Activated T-helper 9 cell treated with anti-CD3 and anti-CD28 coated beads, Interleukin-2, amount 50 U/mL, for 16 hours (primary cell): ENCODE data around the gene FAM228B.
"Not testable (repeated sequence)": the region's sequence is repeated elsewhere in the genome, so short reads cannot be mapped to it uniquely, and the experiment has no call there.

Source experiments
- DNase-seq: peaks from one replicate; pipeline ENCODE4 v3.0.0-alpha.2; 2020; ENCODE audit warnings: low read depth

Gene FAM228B

GRCh38 chr2:24102677-24103076 lies 20.6 kb upstream of the FAM228B start:
- DNase-seq, result no peak

DNA sequence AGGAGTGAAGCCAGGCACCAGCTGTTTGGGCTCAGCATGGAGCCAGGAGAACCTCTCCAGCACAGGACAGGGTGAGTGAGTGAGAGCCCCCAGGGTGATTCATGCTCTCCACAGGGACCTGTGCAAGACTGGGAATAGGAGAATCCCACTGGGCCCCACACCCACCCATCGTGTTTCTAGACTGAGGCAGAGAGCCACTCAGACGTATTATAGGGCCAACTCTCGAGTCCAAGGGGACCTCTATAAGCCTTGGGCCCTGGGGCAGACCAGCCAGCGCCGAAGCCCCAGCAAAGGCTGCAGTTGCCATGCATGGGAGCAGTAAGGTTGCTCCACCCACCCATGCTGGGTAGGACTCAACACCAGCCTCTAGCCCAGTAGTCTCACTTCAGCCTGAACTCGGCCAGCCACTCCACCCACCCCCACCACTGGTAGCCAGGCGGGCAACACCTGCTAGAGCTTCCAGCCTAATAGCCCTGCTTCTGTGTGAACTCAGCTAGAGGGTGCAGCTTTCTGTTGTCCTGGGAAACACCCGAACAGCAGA lies 19.1 kb upstream of the FAM228B start:
- DNase-seq, result no peak

DNA sequence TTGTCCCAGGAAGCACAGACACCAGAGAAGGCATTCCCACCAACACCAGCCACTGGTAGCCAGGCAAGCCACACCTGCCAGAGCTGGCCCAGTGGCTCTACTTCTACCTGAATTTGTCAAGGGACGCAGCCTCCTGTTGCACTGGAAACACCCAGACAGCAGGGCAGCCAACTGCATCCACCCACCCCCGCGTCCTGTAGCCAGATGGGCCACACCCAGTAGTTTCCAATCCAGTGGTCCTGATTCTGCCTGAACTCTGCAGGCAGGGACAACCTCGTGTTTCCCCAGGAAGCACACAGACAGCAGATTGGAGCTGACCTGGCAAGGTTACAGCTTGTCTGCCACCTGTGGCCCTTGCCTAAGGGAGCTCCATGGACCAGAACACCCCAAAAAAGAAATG lies 18.4 kb upstream of the FAM228B start:
- DNase-seq, result no peak

GRCh38 chr2:24105816-24106215 lies 17.5 kb upstream of the FAM228B start:
- DNase-seq, result no peak

GRCh38 chr2:24106786-24107185 lies 16.5 kb upstream of the FAM228B start:
- no peak for DNase-seq

- DNase-seq, result no peak
Observed at GRCh38 chr2:24107336-24107735, 15.9 kb upstream of the FAM228B start.

DNA sequence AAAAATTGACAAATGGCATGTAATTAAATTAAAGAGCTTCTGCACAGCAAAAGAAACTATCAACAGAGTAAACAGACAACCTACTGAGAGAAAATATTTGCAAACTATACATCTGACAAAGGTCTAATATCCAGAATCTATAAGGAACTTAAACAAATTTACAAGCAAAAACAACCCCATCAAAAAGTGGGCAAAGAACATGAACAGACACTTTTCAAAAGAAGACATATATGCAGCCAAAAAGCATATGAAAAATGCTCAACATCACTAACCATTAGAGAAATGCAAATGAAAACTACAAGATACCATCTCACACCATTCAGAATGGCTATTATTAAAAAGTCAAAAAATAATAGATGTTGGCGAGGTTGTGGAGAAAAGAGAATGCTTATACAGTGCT lies 13.8 kb upstream of the FAM228B start:
- not testable (repeated sequence) for DNase-seq

- DNase-seq, result no peak
Observed at GRCh38 chr2:24110660-24111303, 12.5 kb upstream of the FAM228B start.

GRCh38 chr2:24111407-24111901 lies 11.8 kb upstream of the FAM228B start:
- no peak for DNase-seq

DNA sequence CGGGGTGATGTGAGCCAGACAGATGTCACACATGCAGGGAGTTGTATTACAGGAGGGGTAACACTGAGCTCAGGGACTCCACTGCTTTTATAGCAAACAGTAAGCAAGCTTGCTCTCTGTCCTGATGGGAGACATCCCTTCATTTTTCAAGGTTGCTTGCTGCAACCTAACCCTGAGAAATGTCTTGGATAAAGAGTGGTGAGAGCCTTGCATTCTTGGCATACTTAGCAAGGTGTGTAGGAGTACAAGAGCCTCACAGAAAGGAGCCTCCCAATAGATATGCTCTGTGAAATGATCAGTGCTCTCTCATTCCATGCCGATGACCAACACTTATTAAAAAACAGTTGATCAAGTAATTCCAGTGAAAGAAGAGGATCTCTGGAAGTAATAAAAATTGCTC lies 8.2 kb upstream of the FAM228B start:
- no peak for DNase-seq

GRCh38 chr2:24117902-24118301 lies 5.4 kb upstream of the FAM228B start:
- no peak for DNase-seq

DNA sequence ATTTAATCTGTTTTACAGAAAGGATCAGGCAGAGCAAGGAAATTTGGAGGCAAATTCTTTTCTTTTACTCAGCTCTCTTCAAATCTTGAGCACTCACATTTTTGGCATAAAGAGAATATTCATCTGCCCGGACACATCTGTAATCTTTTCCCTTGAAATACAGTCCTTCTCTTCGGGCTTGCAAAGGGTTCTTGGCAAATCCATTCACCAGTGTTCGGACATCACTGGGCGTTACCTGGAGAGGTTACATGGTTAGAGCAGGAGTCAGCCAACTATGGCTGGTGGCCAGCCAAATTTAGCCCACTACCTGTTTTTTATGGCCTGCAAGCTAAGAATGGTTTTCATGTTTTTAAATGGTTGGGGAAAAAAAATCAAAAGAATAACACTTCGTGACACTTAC lies 2.2 kb upstream of the FAM228B start:
- DNase-seq, result no peak

GRCh38 chr2:24121469-24121868 lies 1.8 kb upstream of the FAM228B start:
- DNase-seq, result no peak

- DNase-seq, result no peak
Observed at GRCh38 chr2:24122366-24123194, 689 bp upstream of the FAM228B start.

DNA sequence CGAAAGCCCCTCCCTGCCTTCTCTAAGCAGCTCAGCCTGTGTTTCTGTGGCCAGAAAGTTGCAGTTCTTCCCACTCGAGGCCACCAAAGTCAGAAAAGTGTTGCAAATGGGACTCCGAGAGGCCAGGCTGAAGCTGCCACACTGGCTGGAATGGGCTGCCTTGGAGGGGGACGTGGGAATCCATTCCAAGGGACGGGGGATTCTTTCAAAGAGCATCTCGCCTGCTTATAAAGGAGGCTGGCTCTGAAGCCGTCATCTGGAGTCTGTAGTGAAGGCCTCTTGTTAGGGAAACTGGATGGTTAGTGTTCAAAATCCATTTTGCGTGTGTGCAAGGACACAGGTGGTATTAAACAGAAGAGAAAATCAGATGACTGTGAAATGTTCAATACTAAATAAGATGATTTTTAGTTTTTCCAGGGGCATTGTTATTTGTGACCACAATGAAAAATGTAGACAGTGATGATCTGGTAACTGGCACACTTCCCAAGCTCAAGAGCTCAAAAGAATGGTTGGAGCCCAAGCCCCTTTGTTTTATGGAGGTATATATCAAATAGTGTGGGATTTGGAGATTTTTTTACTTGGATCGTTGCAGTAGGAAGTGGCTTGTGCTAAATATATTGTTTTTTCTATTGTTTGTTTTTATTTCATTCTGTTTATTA lies 782 bp downstream of the FAM228B start:
- DNase-seq, result no peak

- no peak for DNase-seq
Observed at GRCh38 chr2:24125956-24126355, 2.7 kb downstream of the FAM228B start.

- DNase-seq, result no peak
Observed at GRCh38 chr2:24132543-24132942, 9.3 kb downstream of the FAM228B start.

DNA sequence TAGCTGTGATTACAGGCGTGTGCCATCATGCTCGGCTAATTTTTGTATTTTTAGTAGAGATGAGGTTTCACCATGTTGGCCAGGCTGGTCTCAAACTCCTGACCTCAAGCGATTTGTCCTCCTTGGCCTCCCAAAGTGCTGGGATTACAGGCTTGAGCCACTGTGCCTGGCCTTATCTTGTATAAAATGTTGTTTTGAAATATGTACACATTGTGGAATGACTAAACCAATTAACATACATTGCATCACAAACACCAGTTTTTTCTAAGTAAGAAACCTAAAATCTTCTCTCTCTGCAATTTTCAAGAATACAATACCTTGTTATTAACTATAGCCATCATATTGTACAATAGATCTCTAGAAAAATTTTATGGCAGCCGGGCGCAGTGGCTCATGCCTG lies 17.0 kb downstream of the FAM228B start:
- not testable (repeated sequence) for DNase-seq

DNA sequence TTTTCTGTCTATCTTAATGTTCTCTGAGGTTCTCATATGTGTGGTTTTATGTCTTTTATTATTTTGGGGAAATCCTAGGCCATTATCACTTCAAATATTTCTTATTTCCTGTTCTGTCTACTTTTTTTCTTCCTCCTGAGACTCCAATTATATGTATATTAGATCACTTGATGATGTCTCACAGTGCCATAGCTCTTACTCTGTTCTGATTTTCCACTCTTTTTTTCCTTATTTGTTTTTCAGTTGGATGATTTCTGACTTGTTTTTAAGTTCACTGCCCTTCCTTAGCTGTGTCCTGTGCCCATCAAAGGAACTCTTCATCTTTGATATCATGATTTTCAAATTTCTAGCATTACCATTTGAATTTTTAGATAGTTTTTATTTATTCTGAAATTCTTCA lies 24.1 kb downstream of the FAM228B start:
- no peak for DNase-seq

DNA sequence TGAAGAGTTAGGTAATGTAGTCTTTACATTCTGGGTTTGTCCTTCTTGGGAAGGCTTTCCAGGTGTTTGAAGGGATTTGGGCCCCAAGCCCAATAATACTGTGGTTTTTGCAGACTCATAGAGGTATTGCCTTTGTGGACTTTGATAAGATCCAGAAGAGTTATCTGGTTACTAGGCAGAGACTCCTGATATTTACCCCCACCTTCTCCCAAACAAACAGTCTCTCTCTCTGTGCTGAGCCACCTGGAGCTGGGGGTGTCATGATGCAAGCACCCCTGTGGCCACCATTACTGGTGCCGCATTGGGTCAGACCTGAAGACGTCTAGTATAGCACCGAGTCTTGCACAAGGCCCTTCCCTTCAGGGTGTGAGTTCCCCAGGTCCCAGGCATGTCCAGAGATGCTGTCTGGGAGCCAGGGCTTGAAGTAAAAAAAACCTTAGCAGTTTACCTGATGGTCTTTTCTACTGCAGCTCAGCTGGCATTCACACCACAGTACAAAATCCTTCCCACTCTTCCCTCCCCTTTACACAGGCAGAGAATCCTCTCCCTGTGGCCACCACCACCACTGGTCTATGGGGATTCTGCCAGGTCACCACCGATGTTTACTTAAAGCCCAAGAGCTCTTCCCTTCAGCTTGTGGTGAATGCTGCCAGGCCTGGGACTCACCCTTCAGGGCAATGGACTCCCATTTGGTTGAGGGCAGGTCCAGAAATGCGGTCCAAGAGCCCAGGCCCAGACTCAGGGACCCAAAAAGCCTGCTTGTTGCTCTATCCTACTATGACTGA lies 29.3 kb downstream of the FAM228B start:
- DNase-seq, result no peak

DNA sequence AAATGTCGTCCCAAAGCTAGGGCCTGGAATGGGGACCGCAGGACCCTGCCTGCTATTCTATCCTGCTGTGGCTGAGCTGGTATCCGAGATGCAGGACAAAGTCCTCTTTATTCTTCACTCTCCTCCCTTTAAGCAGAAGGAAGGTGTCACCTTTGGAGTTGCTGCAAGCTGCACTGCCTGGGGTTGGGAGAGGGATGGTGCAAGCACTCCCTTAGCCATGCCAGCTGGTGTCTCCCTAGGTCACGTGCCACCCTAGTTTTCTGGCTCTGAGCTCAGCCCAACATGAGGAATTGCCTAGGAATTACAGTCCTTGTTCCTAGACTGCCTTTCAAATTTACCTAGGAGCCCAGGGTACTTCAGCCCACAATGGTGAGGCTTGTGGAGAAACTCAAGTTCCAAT lies 30.2 kb downstream of the FAM228B start:
- DNase-seq, result no peak

DNA sequence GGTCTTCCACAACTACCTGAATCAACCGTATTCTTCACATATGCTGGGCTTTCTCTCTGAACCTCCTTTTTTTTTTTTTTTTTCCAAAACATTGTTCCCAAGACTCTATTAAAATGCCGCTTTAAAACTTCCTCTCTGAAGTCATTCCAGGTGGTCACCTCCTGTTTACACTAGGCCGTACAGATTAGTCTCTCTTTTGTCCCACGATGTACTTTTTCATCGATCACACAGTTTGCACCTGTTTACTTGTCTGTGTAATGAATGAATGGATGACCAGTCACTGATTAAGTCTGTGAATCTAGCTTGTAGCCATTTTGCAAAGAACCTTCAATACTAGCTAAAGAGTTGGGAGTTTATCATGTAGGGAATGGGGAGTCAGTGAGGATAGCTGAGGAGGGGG lies 34.9 kb downstream of the FAM228B start:
- no peak for DNase-seq
